ENCODE data around the gene POTEM.
"Not testable (repeated sequence)": the region's sequence is repeated elsewhere in the genome, so short reads cannot be mapped to it uniquely, and the experiment has no call there.

- TF ChIP-seq CTCF, POLR2A (IDR thresholded peaks at IDR 0.05): not testable (repeated sequence)
These were observed 28.5 kb upstream of the POTEM start for GRCh38 chr14:18938733-18939132.

All from right lobe of liver (tissue), 4 donors.